Endothelial cell of umbilical vein (primary cell): Measurements from ENCODE around the gene AURKAIP1.

ENCODE experiments used
- MYC ChIP-seq: IDR thresholded peaks from one replicate; pipeline ENCODE4 v1.6.1; 2011; ENCODE audit warnings: mild to moderate bottlenecking, low read depth, low read length
- POLR2A ChIP-seq: IDR thresholded peaks from 2 replicates; pipeline ENCODE4 v1.6.1; 2012; ENCODE audit warnings: low read depth, mild to moderate bottlenecking, control low read depth, low read length
- TF ChIP-seq, protein P1 (sequence below), 2 donors: IDR thresholded peaks; 1 replicate in 1 of 2; 2 replicates in 1 of 2; pipeline ENCODE4 v1.5.1; 2011; ENCODE audit warnings: low read length in 2 of 2, mild to moderate bottlenecking in 2 of 2, moderate library complexity in 2 of 2, control low read depth in 1 of 2, inconsistent platforms in 1 of 2, low read depth in 1 of 2; ENCODE audit not compliant: insufficient read depth in 1 of 2; ENCODE audit errors: extremely low read depth in 1 of 2

DNA sequence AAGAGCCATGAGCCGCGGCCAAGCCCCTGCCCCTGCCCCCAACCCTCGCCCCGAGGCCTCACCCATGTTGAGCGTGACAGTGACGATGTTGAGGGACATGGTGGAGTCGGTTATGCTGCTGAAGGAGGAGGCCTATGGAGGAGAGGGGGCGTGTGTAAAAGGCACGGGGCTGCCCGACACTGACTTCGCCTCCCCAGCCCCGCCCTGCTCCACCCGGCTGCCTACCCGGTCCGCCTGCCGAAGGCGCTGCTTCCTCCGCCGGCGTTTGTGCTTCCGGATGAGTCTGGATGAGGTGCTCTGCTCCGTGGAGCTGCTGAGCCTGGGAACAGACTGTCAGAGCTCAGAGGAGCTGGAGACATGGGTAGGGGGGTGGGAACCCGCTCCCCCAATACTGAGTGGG is 34.8 kb downstream of the AURKAIP1 start:
- TF ChIP-seq, protein P1, sequence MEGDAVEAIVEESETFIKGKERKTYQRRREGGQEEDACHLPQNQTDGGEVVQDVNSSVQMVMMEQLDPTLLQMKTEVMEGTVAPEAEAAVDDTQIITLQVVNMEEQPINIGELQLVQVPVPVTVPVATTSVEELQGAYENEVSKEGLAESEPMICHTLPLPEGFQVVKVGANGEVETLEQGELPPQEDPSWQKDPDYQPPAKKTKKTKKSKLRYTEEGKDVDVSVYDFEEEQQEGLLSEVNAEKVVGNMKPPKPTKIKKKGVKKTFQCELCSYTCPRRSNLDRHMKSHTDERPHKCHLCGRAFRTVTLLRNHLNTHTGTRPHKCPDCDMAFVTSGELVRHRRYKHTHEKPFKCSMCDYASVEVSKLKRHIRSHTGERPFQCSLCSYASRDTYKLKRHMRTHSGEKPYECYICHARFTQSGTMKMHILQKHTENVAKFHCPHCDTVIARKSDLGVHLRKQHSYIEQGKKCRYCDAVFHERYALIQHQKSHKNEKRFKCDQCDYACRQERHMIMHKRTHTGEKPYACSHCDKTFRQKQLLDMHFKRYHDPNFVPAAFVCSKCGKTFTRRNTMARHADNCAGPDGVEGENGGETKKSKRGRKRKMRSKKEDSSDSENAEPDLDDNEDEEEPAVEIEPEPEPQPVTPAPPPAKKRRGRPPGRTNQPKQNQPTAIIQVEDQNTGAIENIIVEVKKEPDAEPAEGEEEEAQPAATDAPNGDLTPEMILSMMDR (IDR thresholded peaks at IDR 0.05; ENCODE audit: extremely low read depth in 1 of 2, insufficient read depth in 1 of 2, low read depth in 1 of 2, low read length in 2 of 2) = no peak
- TF ChIP-seq POLR2A = no peak
- no peak for TF ChIP-seq MYC
